ENCODE results near the gene PKDREJ.

The PKDREJ gene

DNA sequence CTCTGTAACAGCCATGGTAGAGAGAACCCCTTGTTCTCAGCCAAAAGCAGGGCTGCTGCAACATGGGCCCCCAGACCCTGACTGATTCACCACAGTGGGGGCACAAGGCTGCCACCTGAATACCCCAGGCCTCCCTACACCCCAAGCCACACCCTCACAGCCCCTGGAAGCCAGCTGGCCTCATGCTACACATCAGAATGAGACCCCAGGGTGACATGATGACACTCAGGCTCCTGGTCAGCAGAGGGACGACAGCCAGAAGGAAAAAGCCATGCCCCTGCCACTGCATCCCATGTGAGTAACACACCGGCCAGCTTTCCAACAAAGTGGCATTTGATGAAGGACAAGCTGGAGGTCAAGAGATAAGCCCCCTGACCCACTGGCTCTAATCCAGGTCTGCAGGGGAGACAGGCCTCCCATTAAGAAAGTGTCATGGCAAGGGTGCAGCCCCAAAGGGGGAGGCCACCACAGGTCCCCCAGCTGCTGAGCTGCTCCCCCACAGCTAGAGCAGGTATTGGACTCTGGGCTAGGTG is 15.6 kb downstream of the PKDREJ start:
- DNase-seq (ENCODE audit: low read depth), result no peak
- H3K4me3 ChIP-seq (ENCODE audit: low read length), result no peak overlapping the region
- TF ChIP-seq, protein P1, sequence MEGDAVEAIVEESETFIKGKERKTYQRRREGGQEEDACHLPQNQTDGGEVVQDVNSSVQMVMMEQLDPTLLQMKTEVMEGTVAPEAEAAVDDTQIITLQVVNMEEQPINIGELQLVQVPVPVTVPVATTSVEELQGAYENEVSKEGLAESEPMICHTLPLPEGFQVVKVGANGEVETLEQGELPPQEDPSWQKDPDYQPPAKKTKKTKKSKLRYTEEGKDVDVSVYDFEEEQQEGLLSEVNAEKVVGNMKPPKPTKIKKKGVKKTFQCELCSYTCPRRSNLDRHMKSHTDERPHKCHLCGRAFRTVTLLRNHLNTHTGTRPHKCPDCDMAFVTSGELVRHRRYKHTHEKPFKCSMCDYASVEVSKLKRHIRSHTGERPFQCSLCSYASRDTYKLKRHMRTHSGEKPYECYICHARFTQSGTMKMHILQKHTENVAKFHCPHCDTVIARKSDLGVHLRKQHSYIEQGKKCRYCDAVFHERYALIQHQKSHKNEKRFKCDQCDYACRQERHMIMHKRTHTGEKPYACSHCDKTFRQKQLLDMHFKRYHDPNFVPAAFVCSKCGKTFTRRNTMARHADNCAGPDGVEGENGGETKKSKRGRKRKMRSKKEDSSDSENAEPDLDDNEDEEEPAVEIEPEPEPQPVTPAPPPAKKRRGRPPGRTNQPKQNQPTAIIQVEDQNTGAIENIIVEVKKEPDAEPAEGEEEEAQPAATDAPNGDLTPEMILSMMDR (conservative IDR thresholded peaks at IDR 0.05; ENCODE audit: low read length), result no peak

DNA sequence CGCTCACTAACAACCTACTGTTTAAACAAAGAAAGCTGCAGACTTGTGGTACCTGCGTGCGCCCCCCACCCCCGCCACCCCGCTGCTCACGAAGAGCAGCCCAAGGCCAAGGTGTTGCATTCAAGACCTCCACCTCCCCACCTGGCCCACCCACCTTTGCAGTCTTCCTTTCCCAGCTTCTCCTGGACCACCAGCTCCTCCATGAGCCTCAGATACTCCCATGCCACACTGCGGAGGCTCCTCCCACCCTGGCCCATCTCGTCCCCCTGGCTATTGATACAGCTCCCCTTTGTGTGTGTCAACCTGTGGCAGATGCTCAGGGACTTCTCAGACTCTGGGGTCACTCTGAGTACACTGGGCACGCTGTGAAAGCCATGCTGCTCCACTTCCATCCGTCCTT is 17.0 kb downstream of the PKDREJ start:
- H3K4me3 ChIP-seq (ENCODE audit: low read length), result no peak overlapping the region
- no peak for DNase-seq (ENCODE audit: low read depth)
- TF ChIP-seq, protein P1 (conservative IDR thresholded peaks at IDR 0.05; ENCODE audit: low read length), result no peak

DNA sequence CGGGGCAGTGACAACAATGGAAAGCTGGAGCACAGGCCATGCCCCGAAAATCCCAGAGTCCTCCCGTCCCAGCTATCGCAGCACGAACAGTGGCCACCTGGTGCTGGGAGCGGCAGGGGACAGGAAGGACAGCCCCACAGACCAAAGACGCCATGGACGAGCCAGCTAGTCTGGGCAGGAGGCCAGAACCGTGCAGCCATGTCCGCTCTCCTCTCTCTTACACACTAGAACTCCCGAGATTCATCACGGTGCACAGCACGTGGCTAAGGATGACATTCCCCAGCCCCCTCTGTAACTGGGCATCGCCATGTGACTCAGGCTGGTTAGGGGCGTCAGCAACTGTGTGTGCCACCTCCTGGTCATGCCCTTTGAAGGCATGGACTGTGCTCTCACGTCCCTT is 17.6 kb downstream of the PKDREJ start:
- TF ChIP-seq, protein P1 (conservative IDR thresholded peaks at IDR 0.05; ENCODE audit: low read length), result no peak
- DNase-seq (ENCODE audit: low read depth), result no peak
- H3K4me3 ChIP-seq (ENCODE audit: low read length), result no peak overlapping the region

DNA sequence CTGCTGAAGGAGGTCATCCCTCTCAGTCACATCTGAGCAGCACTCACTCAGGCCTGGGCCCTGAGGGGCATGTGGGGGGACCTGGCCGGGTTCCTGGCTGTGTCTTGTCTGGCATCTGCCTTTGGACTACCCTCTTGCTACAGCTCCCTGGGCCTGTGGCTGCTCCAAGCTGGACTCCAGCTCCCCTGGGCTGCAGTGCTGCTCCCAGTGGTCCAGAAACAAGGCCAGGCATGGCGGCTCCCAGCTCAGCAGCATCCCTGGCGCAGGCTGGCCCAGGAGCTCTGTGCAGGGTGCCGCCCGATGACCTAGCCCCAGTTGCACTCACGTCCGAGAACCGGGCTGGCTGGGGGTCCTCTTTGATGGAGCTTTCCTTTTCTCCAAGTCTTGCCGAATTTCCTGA is 18.4 kb downstream of the PKDREJ start:
- no peak for DNase-seq (ENCODE audit: low read depth)
- TF ChIP-seq, protein P1 (conservative IDR thresholded peaks at IDR 0.05; ENCODE audit: low read length), result no peak
- H3K4me3 ChIP-seq (ENCODE audit: low read length), result no peak overlapping the region

DNA sequence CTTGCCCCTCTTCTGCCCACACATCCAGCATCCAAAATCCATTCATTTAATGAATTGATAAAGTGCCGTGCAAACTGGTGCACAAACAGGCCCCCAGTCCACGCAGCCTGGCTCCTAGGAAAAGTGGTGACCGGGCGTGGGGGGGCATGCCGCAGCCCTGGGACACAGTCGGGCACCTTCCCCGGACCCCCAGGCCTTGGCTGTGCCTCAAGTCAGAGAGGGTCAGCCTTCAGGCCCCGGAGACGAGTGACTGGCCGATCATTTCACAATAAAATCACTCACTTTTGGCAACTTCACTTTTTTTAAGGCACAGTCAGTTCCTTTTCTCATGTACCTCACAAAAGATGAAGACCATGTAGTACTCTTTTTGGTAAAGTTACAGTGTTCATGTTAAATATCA is 21.1 kb downstream of the PKDREJ start:
- TF ChIP-seq, protein P1 (conservative IDR thresholded peaks at IDR 0.05; ENCODE audit: low read length), result no peak

DNA sequence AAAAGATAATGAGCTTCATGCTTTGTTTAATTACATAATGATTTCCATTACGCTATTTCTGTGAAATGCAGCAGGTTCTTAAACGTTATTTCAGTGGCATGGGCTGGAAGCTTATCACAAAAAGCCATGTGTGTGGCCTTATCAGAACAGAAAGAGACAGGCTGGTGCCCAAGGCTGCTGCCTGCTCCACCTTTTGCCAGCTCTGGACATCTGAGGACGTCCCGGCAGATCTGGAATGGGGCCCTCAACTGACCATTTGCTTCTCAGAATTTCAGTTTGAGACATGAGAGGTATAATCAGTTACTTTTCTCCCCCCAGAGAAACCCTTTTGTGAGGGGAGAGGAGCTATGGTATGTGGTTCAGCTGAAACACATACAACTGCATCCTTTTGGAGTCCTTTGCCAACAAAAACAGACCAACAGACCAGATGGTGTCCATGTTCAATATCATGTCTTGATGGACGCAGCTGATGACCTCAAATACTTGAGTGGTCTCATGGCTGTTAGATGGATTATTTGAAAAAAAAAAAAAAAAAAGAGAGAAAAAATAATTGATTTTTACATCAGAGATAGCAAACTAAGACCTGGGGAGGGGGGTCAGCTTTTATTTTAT is 21.6 kb downstream of the PKDREJ start:
- TF ChIP-seq, protein P1 (conservative IDR thresholded peaks at IDR 0.05; ENCODE audit: low read length), result no peak
- DNase-seq (ENCODE audit: low read depth), result no peak
- no peak overlapping the region for H3K4me3 ChIP-seq (ENCODE audit: low read length)

More for the DNA sequence above, 21.1 kb downstream of the PKDREJ start:
- no peak for DNase-seq (ENCODE audit: low read depth)
- no peak overlapping the region for H3K4me3 ChIP-seq (ENCODE audit: low read length)

DNA sequence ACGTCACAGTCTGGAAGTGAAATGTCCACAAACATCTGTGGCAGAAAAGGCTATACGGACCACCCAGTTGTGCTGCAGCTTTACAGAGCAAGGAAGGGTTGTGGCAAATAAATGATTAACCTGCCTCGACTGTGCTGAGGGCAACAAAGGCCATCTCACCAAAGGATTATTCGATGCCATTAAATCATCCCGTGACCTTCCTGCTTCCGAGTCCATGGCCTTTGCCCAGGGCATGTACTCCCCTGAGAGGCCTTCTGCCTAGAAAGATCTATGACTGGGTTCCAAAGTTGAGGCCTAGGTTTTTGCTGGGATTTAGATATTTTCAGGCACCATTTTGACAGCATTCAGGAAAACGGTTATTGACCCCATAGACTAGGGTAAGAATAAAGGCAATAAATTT is 22.2 kb downstream of the PKDREJ start:
- TF ChIP-seq, protein P1 (conservative IDR thresholded peaks at IDR 0.05; ENCODE audit: low read length), result no peak
- H3K4me3 ChIP-seq (ENCODE audit: low read length), result no peak overlapping the region
- DNase-seq (ENCODE audit: low read depth), result no peak
